ENCODE data around the gene PTPN21.
"Not testable (repeated sequence)": the region's sequence is repeated elsewhere in the genome, so short reads cannot be mapped to it uniquely, and the experiment has no call there.

Gene PTPN21

GRCh38 chr14:88551094-88551870 is 3.5 kb downstream of the PTPN21 start:
- DNase-seq: peak in 2 of 4 experiments; percentile 20 to 36

GRCh38 chr14:88550078-88550477 is 4.7 kb downstream of the PTPN21 start:
- no peak for DNase-seq

GRCh38 chr14:88547386-88547780 is 7.4 kb downstream of the PTPN21 start:
- no peak for DNase-seq

- DNase-seq: no peak
These were observed 8.0 kb downstream of the PTPN21 start for GRCh38 chr14:88546621-88547385.

- no peak for DNase-seq
These were observed 9.6 kb downstream of the PTPN21 start for GRCh38 chr14:88545256-88545655.

GRCh38 chr14:88542857-88543795 is 11.7 kb downstream of the PTPN21 start:
- no peak for DNase-seq

- DNase-seq: no peak
These were observed 13.5 kb downstream of the PTPN21 start for GRCh38 chr14:88541324-88541723.

GRCh38 chr14:88535813-88536212 is 19.0 kb downstream of the PTPN21 start:
- DNase-seq: no peak

GRCh38 chr14:88535149-88535548 is 19.7 kb downstream of the PTPN21 start:
- DNase-seq: no peak

- no peak for DNase-seq
These were observed 21.7 kb downstream of the PTPN21 start for GRCh38 chr14:88533064-88533602.

GRCh38 chr14:88529889-88530288 is 24.9 kb downstream of the PTPN21 start:
- not testable (repeated sequence) for DNase-seq

- DNase-seq: no peak
These were observed 32.4 kb downstream of the PTPN21 start for GRCh38 chr14:88522393-88522792.

- no peak for DNase-seq
These were observed 33.0 kb downstream of the PTPN21 start for GRCh38 chr14:88521818-88522217.

- DNase-seq: no peak
These were observed 34.9 kb downstream of the PTPN21 start for GRCh38 chr14:88519907-88520306.

GRCh38 chr14:88518592-88519512 is 36.0 kb downstream of the PTPN21 start:
- DNase-seq: no peak

- no peak for DNase-seq
These were observed 37.9 kb downstream of the PTPN21 start for GRCh38 chr14:88516861-88517357.

GRCh38 chr14:88515499-88516221 is 39.1 kb downstream of the PTPN21 start:
- no peak for DNase-seq

GRCh38 chr14:88507208-88507607 is 47.6 kb downstream of the PTPN21 start:
- DNase-seq: no peak

GRCh38 chr14:88505621-88506020 is 49.2 kb downstream of the PTPN21 start:
- DNase-seq: no peak

- DNase-seq: no peak
These were observed 50.2 kb downstream of the PTPN21 start for GRCh38 chr14:88504602-88505001.
